NB4 (cell line): ENCODE results near the gene CTSA.

Experiments
- MYC ChIP-seq: IDR thresholded peaks from 2 replicates; pipeline ENCODE4 v1.6.1; 2011; ENCODE audit warnings: low read depth, low read length
- TF ChIP-seq, protein P1 (sequence below): IDR thresholded peaks from one replicate; pipeline ENCODE4 v1.5.1; 2012; ENCODE audit warnings: low read depth, low read length

DNA sequence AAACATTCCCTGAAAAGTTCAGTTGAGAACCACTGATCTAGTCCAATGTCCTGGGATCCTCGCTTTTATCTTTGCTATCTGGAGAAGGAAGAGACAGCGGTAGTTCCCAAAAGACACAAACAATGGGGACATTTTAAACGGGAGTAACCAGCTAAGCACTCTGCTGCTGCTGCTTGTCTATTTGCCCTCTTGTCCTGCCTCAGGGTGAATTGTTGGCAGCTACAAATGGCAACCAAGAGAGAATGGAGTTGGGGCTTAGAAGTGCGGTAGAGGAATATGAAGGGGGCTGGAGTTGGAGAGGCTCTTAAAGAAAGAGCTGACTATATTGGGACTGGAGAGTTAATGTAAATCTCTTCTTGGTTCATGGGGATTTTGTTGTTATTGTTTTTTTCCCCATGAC lies 16.6 kb upstream of the CTSA start:
- TF ChIP-seq, protein P1, sequence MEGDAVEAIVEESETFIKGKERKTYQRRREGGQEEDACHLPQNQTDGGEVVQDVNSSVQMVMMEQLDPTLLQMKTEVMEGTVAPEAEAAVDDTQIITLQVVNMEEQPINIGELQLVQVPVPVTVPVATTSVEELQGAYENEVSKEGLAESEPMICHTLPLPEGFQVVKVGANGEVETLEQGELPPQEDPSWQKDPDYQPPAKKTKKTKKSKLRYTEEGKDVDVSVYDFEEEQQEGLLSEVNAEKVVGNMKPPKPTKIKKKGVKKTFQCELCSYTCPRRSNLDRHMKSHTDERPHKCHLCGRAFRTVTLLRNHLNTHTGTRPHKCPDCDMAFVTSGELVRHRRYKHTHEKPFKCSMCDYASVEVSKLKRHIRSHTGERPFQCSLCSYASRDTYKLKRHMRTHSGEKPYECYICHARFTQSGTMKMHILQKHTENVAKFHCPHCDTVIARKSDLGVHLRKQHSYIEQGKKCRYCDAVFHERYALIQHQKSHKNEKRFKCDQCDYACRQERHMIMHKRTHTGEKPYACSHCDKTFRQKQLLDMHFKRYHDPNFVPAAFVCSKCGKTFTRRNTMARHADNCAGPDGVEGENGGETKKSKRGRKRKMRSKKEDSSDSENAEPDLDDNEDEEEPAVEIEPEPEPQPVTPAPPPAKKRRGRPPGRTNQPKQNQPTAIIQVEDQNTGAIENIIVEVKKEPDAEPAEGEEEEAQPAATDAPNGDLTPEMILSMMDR = no peak
- no peak for TF ChIP-seq MYC
